HepG2 (cell line): ENCODE results near the gene SVBP. TPM values are rescaled to one million over a fixed set of nuclear protein-coding genes. Genes with fewer than 3 reads are reported as not detected.

ENCODE experiments used
- CENPBD1 ChIP-seq: sonication (generic); formaldehyde crosslinking; IDR thresholded peaks from 2 replicates; pipeline ENCODE4 v1.8.0; 2022; ENCODE audit warnings: missing genetic modification reagents, low read depth, mild to moderate bottlenecking, borderline replicate concordance
- CHD2 ChIP-seq: IDR thresholded peaks from 2 replicates; pipeline ENCODE4 v1.6.1; 2011; ENCODE audit warnings: low read depth, low read length, improper control_type of control experiment
- E2F1 ChIP-seq: sonication (generic); formaldehyde crosslinking; IDR thresholded peaks from 2 replicates; pipeline ENCODE4 v1.5.0; 2020; ENCODE audit warnings: missing genetic modification reagents
- EZH2 ChIP-seq: conservative IDR thresholded peaks from 2 replicates; pipeline ENCODE4 v1.6.1; 2012; ENCODE audit warnings: mild to moderate bottlenecking, low read depth, low read length, moderate library complexity
- HDAC1 ChIP-seq: sonication (generic); formaldehyde crosslinking; IDR thresholded peaks from 2 replicates; pipeline ENCODE4 v1.5.1; 2020; ENCODE audit warnings: mild to moderate bottlenecking, missing genetic modification reagents
- HOXA3 ChIP-seq: sonication (generic); formaldehyde crosslinking; IDR thresholded peaks from 2 replicates; pipeline ENCODE4 v1.5.0; 2020; ENCODE audit warnings: missing genetic modification reagents
- IKZF4 ChIP-seq: sonication (generic); formaldehyde crosslinking; IDR thresholded peaks from 2 replicates; pipeline ENCODE4 v1.5.1; 2020; ENCODE audit warnings: borderline replicate concordance, mild to moderate bottlenecking, low read depth, missing genetic modification reagents; ENCODE audit errors: not compliant biosample characterization
- JUNB ChIP-seq: sonication (generic); formaldehyde crosslinking; IDR thresholded peaks from 2 replicates; pipeline ENCODE4 v1.8.0; 2022; ENCODE audit warnings: missing genetic modification reagents, mild to moderate bottlenecking, borderline replicate concordance
- MLXIP ChIP-seq: sonication (generic); formaldehyde crosslinking; IDR thresholded peaks from 2 replicates; pipeline ENCODE4 v1.9.0; 2021; ENCODE audit warnings: missing genetic modification reagents, borderline replicate concordance
- MXD4 ChIP-seq: IDR thresholded peaks from 2 replicates; pipeline ENCODE4 v1.6.1; 2016; ENCODE audit warnings: mild to moderate bottlenecking, missing biosample characterization, missing genetic modification reagents
- NFATC3 ChIP-seq: sonication (generic); formaldehyde crosslinking; IDR thresholded peaks from 2 replicates; pipeline ENCODE4 v1.5.1; 2020; ENCODE audit warnings: mild to moderate bottlenecking, missing genetic modification reagents
- NONO ChIP-seq, 2 experiments: fragments of 450-650 bp in 1 of 2; sonication (generic) in 1 of 2; formaldehyde crosslinking in 1 of 2; IDR thresholded peaks in 1 of 2; conservative IDR thresholded peaks in 1 of 2; 2 replicates each; pipeline versions ENCODE4 v1.6.1 to v1.8.0; 2017 to 2022; ENCODE audit warnings: mild to moderate bottlenecking in 1 of 2, missing genetic modification reagents in 1 of 2, moderate library complexity in 1 of 2
- PAF1 ChIP-seq: IDR thresholded peaks from 2 replicates; pipeline ENCODE4 v1.6.1; 2016; ENCODE audit warnings: missing genetic modification reagents, missing compliant biosample characterization
- POLR2A ChIP-seq, 2 experiments: IDR thresholded peaks; 2 replicates each; pipeline ENCODE4 v1.6.1; 2011; ENCODE audit warnings: low read depth in 2 of 2, low read length in 2 of 2, mild to moderate bottlenecking in 1 of 2, moderate library complexity in 1 of 2; ENCODE audit not compliant: insufficient read depth in 1 of 2
- PPARG ChIP-seq: conservative IDR thresholded peaks from 2 replicates; pipeline ENCODE4 v1.6.1; 2016; ENCODE audit warnings: missing biosample characterization, missing genetic modification reagents
- SMYD3 ChIP-seq: sonication (generic); formaldehyde crosslinking; IDR thresholded peaks from 2 replicates; pipeline ENCODE4 v1.8.1; 2023; ENCODE audit warnings: mild to moderate bottlenecking, missing genetic modification reagents
- SNAI1 ChIP-seq: sonication (generic); formaldehyde crosslinking; IDR thresholded peaks from 2 replicates; pipeline ENCODE4 v1.5.0; 2020; ENCODE audit warnings: mild to moderate bottlenecking, missing genetic modification reagents, borderline replicate concordance
- WIZ ChIP-seq: sonication (generic); formaldehyde crosslinking; IDR thresholded peaks from 2 replicates; pipeline ENCODE4 v1.5.1; 2020; ENCODE audit warnings: mild to moderate bottlenecking, missing genetic modification reagents
- ZMYM4 ChIP-seq: sonication (generic); formaldehyde crosslinking; IDR thresholded peaks from 2 replicates; pipeline ENCODE4 v1.8.1; 2023; ENCODE audit warnings: mild to moderate bottlenecking, missing genetic modification reagents
- ZNF260 ChIP-seq: sonication (generic); formaldehyde crosslinking; IDR thresholded peaks from 2 replicates; pipeline ENCODE4 v1.4.0; 2020; ENCODE audit warnings: missing genetic modification reagents, low read depth, mild to moderate bottlenecking, borderline replicate concordance
- ZNF30 ChIP-seq: sonication (generic); formaldehyde crosslinking; IDR thresholded peaks from 2 replicates; pipeline ENCODE4 v1.5.0; 2020; ENCODE audit warnings: mild to moderate bottlenecking, missing genetic modification reagents
- ZNF317 ChIP-seq: sonication (generic); formaldehyde crosslinking; IDR thresholded peaks from 2 replicates; pipeline ENCODE4 v1.5.0; 2020; ENCODE audit warnings: mild to moderate bottlenecking, missing genetic modification reagents
- ZNF607 ChIP-seq: sonication (generic); formaldehyde crosslinking; IDR thresholded peaks from 2 replicates; pipeline ENCODE4 v1.5.1; 2020; ENCODE audit warnings: missing genetic modification reagents, mild to moderate bottlenecking, borderline replicate concordance
- ZNF724P ChIP-seq: sonication (generic); formaldehyde crosslinking; IDR thresholded peaks from 2 replicates; pipeline ENCODE4 v1.8.0; 2022; ENCODE audit warnings: missing genetic modification reagents, borderline replicate concordance
- ZNF737 ChIP-seq: sonication (generic); formaldehyde crosslinking; IDR thresholded peaks from 2 replicates; pipeline ENCODE4 v1.5.0; 2020; ENCODE audit warnings: missing genetic modification reagents, mild to moderate bottlenecking, borderline replicate concordance
- ZNF746 ChIP-seq: sonication (generic); formaldehyde crosslinking; IDR thresholded peaks from 2 replicates; pipeline ENCODE4 v1.8.0; 2022; ENCODE audit warnings: mild to moderate bottlenecking, missing genetic modification reagents
- ZNF768 ChIP-seq: sonication (generic); formaldehyde crosslinking; IDR thresholded peaks from 2 replicates; pipeline ENCODE4 v1.4.0; 2020; ENCODE audit warnings: missing genetic modification reagents
- polyA plus RNA-seq, 8 experiments: library from polyadenylated mRNA; depleted of rRNA in 3 of 8; stranded (reverse) in 7 of 8; unstranded in 1 of 8; fragments of >200 nt; fragmentation: Illumina TruSeq in 4 of 8; extraction: Trizol in 4 of 8; gene quantifications; 2 replicates each; pipeline versions ENCODE4 v1.2.1 to v1.2.3, GENCODE V29; 2011 to 2016; ENCODE audit warnings: low read depth in 4 of 8, missing spikeins in 1 of 8, mixed read lengths in 1 of 8; ENCODE audit not compliant: insufficient read depth in 1 of 8
- total RNA-seq, 5 experiments: library from RNA; depleted of rRNA; stranded (reverse); fragments of >200 nt; fragmentation: Illumina TruSeq; extraction: Trizol; gene quantifications; 2 replicates each; pipeline ENCODE4 v1.2.3, GENCODE V29; 2016; ENCODE audit warnings: low read depth in 1 of 5

Gene SVBP
- total and polyA plus RNA-seq, 2 of the 13 experiments (the other 11 are each of a cell fraction or from before 2014, with no cell fraction given): 28.8 to 48.2 TPM

GRCh38 chr1:42816585-42817439 is at the start of gene SVBP, which contains the start of gene ERMAP (continued):
- TF ChIP-seq PAF1 (CRISPR knock-in tag) (no peak), ZNF768 (no peak; the same call in 1 of the 2 replicates), HDAC1 (peak; percentile 29; the same call in 1 of the 2 replicates), SMYD3 (CRISPR knock-in tag) (no peak), ZNF724P (CRISPR knock-in tag) (no peak), ZNF260 (CRISPR knock-in tag) (no peak), MLXIP (CRISPR knock-in tag) (no peak), ZNF30 (CRISPR knock-in tag) (no peak), NFATC3 (CRISPR knock-in tag) (no peak), WIZ (CRISPR knock-in tag) (no peak), ZMYM4 (peak; percentile 61; the same call in 1 of the 2 replicates), JUNB (CRISPR knock-in tag) (no peak), ZNF746 (CRISPR knock-in tag) (0 out of 2 replicates have a peak, but pooled peaks have one; percentile 16), POLR2A (IDR thresholded peaks at IDR 0.05; ENCODE audit: insufficient read depth in 1 of 2, low read depth in 2 of 2, low read length in 2 of 2) (peak; percentile 74 to 86), HOXA3 (CRISPR knock-in tag) (peak; percentile 70; the same call in 1 of the 2 replicates), MXD4 (CRISPR knock-in tag) (no peak), CHD2 (no peak), IKZF4 (CRISPR knock-in tag) (no peak), E2F1 (CRISPR knock-in tag) (no peak), NONO (IDR thresholded peaks at IDR 0.05) (no peak), NONO (CRISPR knock-in tag; conservative IDR thresholded peaks at IDR 0.05) (peak; percentile 69), SNAI1 (no peak), PPARG (CRISPR knock-in tag) (no peak), ZNF737 (CRISPR knock-in tag) (no peak), ZNF317 (no peak), CENPBD1 (CRISPR knock-in tag) (no peak), EZH2 (no peak), ZNF607 (CRISPR knock-in tag) (no peak; the same call in 1 of the 2 replicates)
